22Rv1 (cell line): Measurements from ENCODE around the gene UBE3B.

Experiments
- H3K27ac ChIP-seq: fragments of 450-650 bp; 2 replicates; pipeline ENCODE4 v1.5.1; 2017
- ZFX ChIP-seq: fragments of 450-650 bp; IDR thresholded peaks from 2 replicates; pipeline ENCODE4 v1.6.1; 2017; ENCODE audit warnings: antibody characterized with exemption, borderline replicate concordance
- TF ChIP-seq, protein P1 (sequence below): fragments of 450-650 bp; IDR thresholded peaks from 2 replicates; pipeline ENCODE4 v1.5.1; 2017; ENCODE audit warnings: mild to moderate bottlenecking

UBE3B gene

DNA sequence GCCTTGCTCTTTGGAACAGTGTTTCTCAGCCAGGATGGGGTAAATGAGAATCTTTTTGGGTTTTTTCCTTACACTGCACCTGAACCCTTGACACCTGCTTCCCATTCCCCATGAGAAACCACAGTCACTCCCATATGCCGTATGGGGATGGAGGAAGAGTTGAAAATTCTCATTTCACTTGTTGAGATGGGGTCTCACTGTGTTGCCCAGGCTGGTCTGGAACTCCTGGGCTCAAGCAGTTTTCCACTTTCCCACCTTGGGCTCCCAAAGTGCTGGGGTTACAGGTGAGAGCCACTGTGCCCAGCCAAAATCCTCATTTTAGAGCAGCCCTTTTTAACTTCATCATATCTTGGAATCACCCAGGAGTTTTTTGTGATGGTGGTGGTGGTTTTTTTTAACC lies 99.9 kb downstream of the UBE3B start:
- TF ChIP-seq, protein P1, sequence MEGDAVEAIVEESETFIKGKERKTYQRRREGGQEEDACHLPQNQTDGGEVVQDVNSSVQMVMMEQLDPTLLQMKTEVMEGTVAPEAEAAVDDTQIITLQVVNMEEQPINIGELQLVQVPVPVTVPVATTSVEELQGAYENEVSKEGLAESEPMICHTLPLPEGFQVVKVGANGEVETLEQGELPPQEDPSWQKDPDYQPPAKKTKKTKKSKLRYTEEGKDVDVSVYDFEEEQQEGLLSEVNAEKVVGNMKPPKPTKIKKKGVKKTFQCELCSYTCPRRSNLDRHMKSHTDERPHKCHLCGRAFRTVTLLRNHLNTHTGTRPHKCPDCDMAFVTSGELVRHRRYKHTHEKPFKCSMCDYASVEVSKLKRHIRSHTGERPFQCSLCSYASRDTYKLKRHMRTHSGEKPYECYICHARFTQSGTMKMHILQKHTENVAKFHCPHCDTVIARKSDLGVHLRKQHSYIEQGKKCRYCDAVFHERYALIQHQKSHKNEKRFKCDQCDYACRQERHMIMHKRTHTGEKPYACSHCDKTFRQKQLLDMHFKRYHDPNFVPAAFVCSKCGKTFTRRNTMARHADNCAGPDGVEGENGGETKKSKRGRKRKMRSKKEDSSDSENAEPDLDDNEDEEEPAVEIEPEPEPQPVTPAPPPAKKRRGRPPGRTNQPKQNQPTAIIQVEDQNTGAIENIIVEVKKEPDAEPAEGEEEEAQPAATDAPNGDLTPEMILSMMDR: no peak
- TF ChIP-seq ZFX: no peak

DNA sequence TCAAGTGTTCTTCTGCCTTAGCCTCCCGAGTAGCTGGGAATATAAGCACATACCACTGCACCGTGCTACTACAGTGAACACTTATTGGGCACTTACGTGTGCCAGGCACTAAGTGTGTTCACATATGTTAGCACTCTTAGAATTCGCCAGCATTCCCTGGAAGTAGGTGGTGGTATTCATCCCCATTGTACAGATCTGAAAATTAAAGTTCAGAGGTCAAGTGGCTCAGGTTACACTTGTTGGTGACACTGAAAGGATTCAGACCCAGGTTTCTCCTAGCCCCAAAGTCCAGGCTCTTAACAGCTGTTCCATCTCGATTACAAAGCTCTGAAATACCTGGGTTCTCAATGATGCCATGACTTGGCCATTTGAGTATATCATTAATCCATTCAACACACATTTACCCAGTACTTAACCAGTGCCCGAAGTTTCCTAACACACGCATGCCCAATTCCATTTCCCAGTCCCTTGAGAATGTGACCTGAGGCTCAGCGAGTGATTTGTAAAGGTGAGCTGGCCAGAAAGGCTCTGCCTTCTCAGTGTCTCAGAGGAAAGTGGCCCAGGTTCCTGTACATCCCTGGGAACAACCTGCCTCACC lies 101.0 kb downstream of the UBE3B start:
- TF ChIP-seq, protein P1: no peak
- no peak for TF ChIP-seq ZFX
- H3K27ac ChIP-seq: no peak overlapping the region

More for the DNA sequence above, 99.9 kb downstream of the UBE3B start:
- H3K27ac ChIP-seq: 0 out of 2 replicates have a peak overlapping the region, but pooled peaks have one; percentile 6

DNA sequence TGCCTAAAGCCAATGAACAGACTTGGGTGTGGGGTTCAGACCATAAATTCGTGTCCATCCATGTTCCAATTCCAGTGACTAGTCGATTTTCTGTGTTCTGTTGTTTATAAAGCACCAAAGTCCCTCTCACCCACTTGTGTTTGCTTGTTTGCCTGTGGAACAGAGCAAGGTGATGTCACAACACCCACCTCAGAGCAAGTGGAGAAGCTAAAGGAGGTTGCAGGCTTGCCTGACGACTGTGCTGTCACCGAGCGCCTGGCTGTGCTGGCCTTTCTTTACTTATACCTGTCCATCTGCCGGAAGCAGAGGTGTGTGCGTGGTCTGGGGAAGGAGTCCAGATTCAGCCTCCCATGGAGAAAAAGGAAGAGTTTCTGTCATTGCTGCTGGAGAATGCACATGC lies 102.2 kb downstream of the UBE3B start:
- no peak overlapping the region for H3K27ac ChIP-seq
- TF ChIP-seq, protein P1: no peak
- no peak for TF ChIP-seq ZFX

DNA sequence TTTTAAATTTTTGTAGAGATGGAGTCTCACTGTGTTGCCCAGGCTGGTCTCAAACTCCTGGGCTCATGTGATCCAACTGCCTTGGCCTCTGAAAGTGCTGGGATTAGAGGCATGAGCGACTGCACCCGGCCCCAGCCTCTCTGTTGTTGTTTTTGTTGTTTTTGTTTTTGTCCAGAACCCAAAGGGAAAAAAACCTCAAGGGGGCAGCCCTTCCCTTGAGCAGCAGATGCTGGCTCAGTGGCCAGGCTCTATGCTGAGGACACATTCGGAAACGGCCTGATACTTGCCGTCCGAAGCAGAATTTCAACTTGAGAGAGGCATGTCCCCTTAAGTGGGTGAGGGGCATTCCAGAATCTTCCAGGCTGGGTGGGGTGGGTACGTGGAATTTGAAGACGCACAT lies 102.8 kb downstream of the UBE3B start:
- no peak overlapping the region for H3K27ac ChIP-seq
- TF ChIP-seq, protein P1: no peak
- TF ChIP-seq ZFX: no peak

DNA sequence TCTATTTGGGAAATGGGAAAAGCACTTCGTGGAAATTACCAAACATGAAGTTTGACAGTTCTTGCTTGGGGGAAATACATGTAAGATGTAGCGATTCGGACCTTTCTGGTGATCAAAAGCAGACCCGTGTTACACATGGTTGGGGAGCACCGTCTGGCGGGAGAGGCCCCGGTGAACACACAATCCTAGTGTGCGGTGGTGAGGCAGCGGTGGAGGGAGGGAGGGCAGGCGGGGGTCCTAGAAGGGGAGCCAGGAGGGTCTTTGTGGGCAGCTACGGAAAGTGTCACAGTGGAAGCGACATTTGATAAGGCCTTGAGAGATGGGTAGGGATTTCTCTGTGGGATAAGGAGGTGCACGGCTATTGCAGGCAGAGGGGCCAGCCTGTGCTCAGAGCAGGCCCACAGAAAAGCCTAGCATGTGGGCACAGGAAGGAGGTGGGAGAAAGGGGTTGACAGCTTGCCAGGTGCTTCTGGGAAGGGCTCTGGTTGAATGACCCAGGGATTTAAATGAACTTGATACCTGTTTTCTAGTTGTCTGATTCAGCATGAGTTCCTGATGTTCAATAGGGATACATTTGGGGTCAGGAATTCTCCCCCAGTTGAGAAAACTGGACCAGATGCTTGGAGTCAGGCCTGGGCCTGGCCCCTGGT lies 103.4 kb downstream of the UBE3B start:
- no peak for TF ChIP-seq ZFX
- TF ChIP-seq, protein P1: no peak
- H3K27ac ChIP-seq: no peak overlapping the region

DNA sequence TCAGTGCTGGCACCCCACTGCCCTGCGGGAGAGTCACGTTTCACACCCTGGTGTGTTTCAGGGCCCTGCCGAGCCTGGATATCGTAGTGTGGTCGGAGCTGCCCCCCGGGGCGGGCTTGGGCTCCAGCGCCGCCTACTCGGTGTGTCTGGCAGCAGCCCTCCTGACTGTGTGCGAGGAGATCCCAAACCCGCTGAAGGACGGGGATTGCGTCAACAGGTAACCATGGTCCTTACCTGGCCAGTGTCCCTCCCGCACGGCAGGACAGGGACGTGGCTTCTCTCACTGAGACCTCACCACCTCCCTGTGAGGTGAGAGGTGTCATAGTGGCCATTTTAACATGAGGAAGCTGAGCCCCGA lies 103.9 kb downstream of the UBE3B start:
- TF ChIP-seq, protein P1: no peak
- TF ChIP-seq ZFX: no peak
- H3K27ac ChIP-seq: no peak overlapping the region

DNA sequence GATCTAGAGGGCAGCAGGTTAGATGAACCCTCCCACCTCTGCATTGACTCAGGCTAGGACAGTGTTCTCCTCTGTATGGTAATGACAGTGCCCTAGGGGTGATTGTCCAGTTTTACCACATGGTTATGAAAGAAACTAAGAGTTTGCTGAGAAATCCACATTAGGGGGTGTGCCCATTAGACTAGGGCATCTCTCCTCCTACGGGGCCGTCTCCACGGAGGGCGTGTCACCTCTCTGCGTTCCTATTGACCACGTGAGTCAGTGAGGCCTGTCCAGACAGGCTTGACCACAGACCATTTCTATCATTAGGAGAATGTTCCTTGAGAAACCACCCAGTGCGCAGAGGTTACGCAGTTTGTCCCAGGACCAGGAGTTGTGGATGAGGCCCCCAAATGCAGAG lies 104.4 kb downstream of the UBE3B start:
- H3K27ac ChIP-seq: no peak overlapping the region
- TF ChIP-seq ZFX: no peak
- TF ChIP-seq, protein P1: no peak
